ENCODE results near the gene CARNS1. TPM values are rescaled to one million over a fixed set of nuclear protein-coding genes. Genes with fewer than 3 reads are reported as not detected.
"Not testable (repeated sequence)": the region's sequence is repeated elsewhere in the genome, so short reads cannot be mapped to it uniquely, and the experiment has no call there.

The CARNS1 gene
- total RNA-seq, 2 donors from 2014 or later: 0.61 to 2.5 TPM

DNA sequence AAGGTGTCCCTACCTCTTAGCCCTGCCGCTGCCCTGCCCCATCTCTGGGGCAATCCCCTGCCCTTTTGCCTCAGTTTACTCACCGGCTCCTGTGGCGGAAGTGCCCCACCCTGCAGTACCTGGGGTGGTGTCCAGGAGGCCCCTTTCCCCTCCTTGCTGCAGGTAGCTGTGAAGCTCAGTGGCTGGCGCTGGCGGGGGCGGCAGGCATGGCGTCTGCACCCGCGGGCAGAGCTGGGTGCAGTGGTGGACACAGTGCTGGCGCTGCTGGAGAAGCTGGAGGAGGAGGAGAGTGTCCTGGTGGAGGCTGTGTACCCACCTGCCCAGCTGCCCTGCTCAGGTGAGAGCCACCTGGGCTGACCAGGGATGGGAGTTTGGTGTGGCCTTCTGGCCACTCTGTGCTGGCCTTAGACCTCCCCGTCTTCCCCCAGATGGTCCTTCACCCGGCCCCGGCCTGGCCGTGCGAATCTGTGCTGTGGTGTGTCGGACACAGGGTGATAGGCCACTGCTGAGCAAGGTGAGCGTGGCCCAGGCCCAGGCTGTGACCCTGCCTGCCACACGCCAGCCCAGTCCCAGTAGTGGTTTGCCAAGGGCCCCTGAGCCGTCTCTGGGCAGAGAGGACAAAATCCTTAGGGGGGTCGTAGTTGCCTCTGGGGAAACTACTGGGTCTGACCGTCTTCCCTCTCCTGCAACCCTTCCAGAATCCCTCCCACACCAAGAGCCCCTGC is 4.0 kb downstream of the CARNS1 start:
- intact Hi-C loops (cut with DNase I, micrococcal nuclease): no loop called here

DNA sequence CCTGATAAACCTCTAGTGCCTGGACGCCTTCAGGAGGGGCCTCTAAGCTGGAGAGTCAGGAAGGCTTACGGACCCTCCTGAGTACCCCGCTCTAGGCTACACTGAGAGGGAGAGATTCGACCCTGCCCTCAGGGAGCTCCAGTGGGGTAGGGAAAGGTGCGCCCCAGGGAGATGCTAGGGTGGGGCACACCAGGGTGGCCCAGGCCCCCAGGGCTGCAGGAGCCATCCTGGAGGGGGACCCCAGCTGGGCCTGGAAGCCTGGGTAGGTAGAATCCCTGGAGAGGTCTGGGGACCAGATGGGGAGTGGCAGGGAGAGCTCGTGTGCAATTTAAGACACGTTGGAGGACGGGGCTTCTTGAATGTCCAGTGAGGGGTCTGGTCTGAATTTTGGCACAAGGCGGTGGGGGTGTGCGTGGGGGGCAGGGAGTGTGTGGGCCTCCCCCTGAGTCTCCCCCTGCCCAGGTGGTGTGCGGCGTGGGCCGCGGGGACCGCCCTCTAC is 4.7 kb downstream of the CARNS1 start:
- DNase-seq (no peak), ATAC-seq (no peak)
- intact Hi-C loops (cut with DNase I, micrococcal nuclease): no loop called here

More for the DNA sequence above, 4.0 kb downstream of the CARNS1 start:
- ATAC-seq (no peak), DNase-seq (no peak)

DNA sequence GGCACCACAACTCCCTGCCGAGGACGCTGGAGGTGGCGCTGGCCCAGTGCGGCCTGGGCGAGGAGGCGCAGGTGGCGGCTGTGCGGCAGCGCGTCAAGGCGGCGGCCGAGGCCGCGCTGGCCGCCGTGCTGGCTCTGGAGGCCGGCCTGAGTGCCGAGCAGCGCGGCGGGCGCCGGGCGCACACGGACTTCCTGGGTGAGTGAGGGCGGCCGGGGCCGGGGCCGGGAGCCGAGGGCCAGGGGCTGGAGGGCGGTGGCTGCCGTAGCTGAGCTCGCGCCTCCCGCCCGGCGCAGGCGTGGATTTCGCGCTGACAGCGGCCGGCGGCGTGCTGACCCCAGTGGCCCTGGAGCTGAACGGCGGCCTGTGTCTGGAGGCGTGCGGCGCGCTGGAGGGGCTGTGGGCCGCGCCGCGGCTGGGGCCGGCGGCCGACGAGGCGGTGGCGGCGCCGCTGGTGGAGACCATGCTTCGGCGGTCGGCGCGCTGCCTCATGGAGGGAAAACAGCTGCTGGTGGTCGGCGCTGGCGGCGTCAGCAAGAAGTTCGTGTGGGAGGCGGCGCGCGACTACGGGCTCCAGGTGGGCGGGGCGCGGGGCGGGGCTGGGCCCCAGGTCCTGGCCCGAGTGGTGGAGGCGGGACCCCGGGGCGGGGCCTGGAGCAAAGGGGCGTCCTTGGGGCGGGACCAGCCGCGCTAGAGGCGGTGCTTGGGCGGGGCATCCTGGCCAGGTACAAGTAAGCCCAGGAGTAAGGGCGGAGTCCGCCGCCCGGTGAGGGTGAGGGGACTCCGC is 5.4 kb downstream of the CARNS1 start:
- peak; percentile 96 to 99 for DNase-seq
- intact Hi-C loops (cut with DNase I, micrococcal nuclease): no loop called here

DNA sequence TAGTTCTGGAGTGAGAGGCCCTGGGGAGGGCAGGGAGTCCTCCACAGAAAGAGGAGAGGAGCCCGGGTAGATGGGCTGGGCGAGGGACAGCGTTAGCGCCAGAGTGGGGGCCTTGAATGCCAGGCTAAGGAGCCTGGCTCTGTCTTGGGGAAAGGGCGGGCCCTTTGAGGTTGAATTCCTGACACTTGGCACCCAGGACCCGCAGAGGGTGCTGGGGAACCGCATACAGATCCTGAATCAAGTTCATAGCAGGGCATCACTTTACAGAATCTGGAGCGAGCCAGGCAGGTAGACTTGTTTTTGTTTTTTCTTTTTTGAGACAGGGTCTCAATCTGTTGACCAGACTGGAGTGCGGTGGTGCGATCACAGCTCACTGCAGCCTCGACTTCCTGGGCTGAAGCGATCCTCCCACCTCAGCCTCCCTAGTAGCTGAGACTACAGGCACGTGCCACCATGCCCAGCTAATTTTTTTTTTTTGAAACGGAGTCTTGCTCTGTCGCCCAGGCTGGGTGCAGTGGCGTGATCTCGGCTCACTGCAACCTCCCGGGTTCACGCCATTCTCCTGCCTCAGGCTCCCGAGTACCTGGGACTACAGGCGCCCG is 6.1 kb downstream of the CARNS1 start:
- intact Hi-C loops (cut with DNase I, micrococcal nuclease): no loop called here
- DNase-seq (no peak), ATAC-seq (peak; percentile 22)

More for the DNA sequence above, 5.4 kb downstream of the CARNS1 start:
- ATAC-seq: peak; percentile 92

DNA sequence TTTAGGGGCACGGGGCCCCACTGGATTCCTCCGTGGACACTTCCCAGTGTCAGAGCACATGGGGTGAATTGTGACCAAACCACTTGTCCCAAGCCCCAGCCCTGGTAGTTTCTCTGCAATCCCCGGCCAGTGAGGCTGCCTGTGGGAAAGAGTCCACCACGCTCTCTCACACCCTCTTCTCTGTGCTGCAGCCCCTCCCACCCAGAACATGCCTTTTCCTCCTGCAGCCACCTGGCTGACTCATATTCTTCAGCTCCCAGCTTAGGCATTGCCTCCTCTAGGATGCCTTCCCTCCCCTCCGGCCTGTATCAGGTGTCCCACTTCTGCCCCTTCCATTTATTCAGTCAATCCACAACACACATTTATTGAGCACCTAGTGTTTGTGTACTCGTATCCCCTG is 7.4 kb downstream of the CARNS1 start:
- ATAC-seq: no peak
- DNase-seq: no peak
- intact Hi-C loops (cut with DNase I, micrococcal nuclease): no loop called here

DNA sequence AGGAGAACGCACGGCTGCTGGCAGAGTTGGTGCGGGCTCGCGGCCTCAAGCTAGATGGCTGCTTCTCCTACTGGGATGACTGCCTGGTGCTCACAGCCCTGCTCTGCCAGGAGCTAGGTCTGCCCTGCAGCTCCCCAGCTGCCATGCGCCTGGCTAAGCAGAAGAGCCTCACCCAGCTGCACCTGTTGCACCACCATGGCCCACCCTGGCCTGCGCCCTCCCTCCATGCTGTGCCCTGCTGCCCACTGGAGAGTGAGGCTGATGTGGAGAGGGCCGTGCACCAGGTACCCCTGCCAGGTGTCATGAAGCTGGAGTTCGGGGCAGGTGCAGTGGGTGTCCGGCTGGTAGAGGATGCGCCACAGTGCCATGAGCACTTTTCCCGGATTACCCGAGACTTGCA is 8.0 kb downstream of the CARNS1 start:
- ATAC-seq (no peak), DNase-seq (no peak)
- intact Hi-C loops (cut with DNase I, micrococcal nuclease): no loop called here

DNA sequence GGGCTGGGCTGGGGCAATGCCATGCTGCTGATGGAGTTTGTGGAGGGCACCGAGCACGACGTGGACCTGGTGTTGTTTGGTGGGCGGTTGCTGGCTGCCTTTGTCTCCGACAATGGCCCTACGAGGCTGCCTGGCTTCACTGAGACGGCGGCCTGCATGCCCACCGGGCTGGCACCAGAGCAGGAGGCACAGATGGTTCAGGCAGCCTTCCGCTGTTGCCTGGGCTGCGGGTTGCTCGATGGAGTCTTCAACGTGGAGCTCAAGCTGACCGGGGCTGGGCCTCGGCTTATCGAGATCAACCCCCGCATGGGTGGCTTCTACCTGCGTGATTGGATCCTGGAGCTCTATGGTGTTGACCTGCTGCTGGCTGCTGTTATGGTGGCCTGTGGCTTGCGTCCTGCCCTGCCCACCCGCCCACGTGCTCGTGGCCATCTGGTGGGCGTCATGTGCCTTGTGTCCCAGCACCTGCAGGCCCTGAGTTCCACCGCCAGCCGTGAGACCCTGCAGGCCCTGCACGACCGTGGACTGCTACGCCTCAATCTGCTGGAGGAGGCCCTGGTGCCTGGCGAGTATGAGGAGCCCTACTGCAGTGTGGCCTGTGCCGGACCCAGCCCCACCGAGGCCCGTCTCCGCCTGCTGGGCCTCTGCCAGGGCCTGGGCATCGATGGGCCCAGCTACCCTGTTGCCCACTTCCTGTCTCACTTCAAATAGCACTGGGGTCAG is 8.6 kb downstream of the CARNS1 start:
- intact Hi-C loops (cut with DNase I, micrococcal nuclease): no loop called here
- ATAC-seq (no peak), DNase-seq (no peak)

DNA sequence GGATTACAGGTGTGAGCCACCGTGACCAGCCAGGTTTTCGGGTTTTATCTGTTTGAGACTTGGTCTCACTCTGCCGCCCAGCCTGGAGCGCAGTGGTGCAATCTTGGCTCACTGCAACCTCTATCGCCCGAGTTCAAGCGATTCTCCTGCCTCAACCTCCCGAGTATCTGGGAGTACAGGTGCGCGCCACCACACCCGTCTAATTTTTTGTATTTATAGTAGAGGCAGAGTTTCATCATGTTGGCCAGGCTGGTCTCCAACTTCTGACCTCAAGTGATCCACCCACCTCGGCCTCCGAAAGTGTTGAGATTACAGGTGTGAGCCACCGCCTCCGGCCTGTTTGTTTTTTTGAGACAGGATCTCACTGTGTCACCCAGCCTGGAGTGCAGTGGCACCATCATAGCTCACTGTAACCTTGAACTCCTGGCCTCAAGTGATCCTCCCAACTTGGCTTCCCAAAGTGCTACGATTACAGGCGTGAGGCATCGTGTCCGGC is 11.9 kb downstream of the CARNS1 start:
- DNase-seq; intact Hi-C loops (cut with DNase I, micrococcal nuclease): not testable (repeated sequence)
- peak; percentile 19 for ATAC-seq

DNA sequence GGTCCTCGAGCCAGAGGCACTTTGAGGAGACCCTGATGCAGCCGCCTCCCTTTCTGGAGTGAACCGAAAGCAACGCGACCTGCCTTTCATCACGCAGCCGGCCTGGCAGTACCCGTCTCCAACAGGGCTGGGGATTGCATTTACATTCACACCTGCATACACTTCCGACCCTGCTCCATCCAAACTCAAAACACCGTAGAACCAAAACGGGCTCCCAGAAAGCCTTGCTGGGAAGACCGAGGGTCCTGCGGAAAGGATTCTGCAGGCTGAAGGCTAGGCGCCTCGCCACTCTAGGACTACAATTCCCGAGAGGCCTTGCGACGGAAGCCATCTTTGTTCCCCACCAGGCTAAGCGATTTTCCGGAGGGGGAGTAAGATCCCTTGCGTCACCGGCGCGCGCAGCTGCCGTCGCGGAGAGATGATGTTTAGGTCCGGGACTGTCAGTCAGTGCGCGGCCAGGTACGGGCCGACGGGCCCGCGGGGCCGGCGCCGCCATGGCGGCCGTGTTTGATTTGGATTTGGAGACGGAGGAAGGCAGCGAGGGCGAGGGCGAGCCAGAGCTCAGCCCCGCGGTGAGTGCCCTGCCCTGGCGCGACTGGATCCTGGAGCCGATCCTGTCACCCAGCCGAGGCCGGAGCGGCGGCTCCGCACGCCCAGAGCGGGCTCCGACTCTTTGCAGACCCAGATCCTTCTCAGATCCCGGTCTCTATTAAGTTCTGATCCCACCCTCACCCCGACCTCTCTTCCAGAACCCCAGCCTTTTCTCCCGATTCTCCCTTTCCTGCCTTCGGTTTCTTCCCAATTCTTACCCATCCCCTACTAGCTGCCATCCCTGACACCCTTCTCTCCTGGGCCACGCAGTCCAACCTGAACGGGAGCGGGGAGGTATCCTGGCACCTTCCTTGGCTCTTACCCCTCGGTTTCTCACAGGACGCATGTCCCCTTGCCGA is 12.8 kb downstream of the CARNS1 start, which contains the start of gene RPS6KB2:
Gene RPS6KB2, plus strand, starts transcription at position 443 of the 950 bp plus-strand sequence. Its CDS starts 52 bp downstream, at position 495.
- ATAC-seq (peak; percentile 90), DNase-seq (peak; percentile 98 to 99)
- intact Hi-C loops (cut with DNase I, micrococcal nuclease): no loop called here

DNA sequence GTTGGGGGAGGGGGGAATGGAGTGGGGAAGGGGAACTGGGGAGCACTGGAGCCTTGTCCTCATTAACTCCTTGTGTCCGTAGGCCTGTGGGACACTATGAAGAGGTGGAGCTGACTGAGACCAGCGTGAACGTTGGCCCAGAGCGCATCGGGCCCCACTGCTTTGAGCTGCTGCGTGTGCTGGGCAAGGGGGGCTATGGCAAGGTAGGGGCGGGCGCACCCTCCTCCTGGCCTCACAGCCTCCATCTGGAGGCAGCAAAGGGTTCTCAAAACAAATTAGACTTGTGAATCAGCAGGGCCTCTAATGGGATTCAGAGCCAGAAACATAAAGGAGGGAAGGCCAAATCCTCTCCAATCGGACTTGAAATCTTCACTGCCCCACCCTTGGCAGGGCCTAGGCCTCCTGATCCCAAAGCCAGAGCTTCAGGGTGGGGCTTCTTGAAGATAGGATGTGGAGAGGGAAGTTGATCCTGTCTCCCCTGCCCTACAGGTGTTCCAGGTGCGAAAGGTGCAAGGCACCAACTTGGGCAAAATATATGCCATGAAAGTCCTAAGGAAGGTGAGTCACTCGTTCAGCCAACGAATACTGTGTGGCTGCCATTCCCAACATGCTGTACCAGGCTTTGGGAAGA is 13.7 kb downstream of the CARNS1 start:
- peak; percentile 2 for ATAC-seq
- intact Hi-C loops (cut with DNase I, micrococcal nuclease): no loop called here
- DNase-seq: no peak

DNA sequence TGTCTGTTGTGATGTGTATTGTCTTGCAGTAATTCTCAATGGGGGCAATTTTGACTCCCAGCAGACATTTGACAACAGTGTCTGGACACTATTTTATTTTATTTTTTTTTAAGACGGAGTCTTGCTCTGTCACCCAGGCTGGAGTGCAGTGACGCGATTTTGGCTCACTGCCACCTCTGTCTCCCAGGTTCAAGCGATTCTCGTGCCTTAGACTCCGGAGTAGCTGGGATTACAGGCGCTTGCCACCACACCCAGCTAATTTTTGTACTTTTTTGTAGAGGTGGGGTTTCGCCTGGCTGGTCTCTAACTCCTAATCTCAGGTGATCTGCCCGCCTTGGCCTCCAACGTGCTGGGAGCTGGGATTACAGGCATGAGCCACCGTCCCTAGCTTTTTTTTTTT is 14.2 kb downstream of the CARNS1 start:
- intact Hi-C loops (cut with DNase I, micrococcal nuclease): no loop called here
- ATAC-seq (no peak), DNase-seq (no peak)

DNA sequence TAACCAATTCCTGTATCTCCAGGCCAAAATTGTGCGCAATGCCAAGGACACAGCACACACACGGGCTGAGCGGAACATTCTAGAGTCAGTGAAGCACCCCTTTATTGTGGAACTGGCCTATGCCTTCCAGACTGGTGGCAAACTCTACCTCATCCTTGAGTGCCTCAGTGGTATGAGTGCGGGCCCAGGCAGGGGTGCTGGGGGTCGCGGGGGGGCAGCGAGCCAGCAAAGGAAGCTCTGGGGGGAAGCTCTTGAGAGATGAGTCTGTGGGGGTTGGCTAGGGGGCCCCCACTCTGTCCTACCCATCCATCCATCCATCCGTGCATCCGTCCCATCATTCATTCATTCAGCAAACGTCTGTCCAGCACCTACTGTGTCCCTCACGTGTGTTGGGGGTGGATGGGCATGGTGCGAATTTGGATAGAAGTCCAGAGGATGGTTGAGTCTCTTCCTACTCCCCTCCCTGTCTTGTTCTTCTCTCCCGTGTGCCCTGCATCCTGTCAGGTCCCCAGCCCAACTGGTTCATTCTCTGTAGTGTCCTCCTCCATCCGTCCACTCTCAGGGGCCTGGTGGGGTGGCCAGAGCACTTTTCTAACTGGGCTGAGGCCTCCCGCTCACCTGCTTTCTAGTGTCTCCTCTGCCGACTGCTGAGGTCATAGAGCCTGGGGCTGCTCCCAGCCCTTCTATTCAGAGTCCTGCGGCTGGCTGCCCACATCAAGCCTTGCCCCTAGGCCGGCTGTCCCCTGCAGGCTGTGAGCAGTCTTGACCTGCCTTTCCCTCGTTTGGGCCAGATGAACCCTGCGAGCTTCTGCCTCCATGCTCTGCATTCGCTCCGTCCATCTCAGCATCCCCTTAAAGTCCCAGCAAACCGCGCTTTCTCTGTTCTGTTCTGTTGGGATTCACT is 16.1 kb downstream of the CARNS1 start:
- intact Hi-C loops (cut with DNase I, micrococcal nuclease): no loop called here
- DNase-seq: no peak

DNA sequence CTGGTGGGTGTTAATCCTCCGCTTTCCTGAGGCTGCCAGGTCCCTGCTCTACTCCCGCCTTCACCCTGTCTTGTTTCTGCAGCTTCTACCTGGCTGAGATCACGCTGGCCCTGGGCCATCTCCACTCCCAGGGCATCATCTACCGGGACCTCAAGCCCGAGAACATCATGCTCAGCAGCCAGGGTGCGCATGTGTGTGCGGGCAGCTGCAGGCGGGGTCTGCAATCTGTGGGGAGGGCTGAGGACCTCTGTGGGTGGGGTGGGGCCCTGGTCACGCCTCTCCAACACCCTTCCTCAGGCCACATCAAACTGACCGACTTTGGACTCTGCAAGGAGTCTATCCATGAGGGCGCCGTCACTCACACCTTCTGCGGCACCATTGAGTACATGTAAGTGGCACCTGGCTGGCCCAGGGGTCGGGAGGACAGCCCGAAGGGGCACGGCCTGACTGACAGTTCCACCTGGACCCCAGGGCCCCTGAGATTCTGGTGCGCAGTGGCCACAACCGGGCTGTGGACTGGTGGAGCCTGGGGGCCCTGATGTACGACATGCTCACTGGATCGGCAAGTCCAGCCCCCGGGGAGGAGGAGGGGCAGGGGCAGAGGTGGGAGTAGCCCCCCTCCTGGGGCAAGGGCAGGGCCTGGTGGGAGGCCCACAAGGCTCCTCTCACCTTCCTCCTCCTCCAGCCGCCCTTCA is 17.3 kb downstream of the CARNS1 start:
- intact Hi-C loops (cut with DNase I, micrococcal nuclease): no loop called here
- no peak for ATAC-seq
- no peak for DNase-seq

More for the DNA sequence above, 16.1 kb downstream of the CARNS1 start:
- ATAC-seq: no peak

DNA sequence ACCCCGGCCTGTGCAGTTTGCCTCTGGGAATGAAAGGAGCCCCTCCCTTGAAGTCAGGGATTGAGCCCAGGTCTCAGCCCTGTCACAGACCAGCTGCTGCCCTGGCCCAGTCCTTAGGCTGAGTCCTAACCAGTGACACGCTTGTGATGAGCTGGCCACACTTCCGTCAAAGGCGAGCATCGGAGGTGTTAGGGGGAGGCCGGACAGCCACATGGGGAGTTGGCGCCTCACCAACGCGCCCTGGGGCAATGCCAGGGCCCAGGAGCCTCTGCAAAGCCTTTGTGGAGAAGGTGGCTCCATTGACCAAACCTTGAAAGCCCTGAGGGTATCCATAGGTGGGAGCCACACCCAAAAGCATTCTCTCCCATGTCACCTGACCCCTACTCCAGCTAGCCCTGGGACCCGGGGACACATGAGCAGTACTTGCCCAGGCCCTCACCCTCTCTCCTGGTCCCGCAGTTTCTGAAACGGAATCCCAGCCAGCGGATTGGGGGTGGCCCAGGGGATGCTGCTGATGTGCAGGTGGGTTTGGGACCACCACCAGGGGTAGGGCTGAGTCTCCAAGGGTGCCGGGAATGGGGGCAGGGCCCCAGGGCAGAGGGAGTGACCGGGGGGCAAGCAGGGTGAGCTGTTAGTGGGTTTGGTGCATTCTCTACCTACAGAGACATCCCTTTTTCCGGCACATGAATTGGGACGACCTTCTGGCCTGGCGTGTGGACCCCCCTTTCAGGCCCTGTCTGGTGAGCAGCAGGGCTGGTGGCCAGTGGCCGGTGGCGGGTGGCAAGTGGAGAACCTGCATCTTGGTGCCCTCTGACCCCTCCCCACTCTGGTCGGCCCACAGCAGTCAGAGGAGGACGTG is 18.3 kb downstream of the CARNS1 start:
- ATAC-seq (no peak), DNase-seq (no peak)
- intact Hi-C loops (cut with DNase I, micrococcal nuclease): no loop called here

DNA sequence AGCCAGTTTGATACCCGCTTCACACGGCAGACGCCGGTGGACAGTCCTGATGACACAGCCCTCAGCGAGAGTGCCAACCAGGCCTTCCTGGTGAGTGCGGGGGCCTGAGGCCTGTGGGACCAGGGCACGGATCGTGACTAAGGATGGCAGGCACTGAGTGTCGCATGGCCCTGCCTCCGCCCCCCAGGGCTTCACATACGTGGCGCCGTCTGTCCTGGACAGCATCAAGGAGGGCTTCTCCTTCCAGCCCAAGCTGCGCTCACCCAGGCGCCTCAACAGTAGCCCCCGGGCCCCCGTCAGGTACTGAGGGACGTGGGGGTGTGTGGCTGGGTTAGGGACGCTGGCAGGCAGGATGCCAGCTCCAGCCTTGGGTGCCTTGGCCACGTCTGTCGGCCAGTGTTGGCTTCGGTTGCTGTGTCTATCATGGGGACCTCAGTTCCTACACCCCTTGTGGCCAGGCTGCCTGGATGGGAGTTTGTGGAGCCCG is 19.0 kb downstream of the CARNS1 start:
- intact Hi-C loops (cut with DNase I, micrococcal nuclease): no loop called here
- DNase-seq (no peak), ATAC-seq (no peak)
